ENCODE measurements around the gene AMBRA1. TPM values are rescaled to one million over a fixed set of nuclear protein-coding genes. Genes with fewer than 3 reads are reported as not detected.
A peak's percentile ranks its signal among the peaks of the same experiment; 100 is the strongest.

Gene AMBRA1
- total RNA-seq (10 to 100 TPM; 10.2 to 18.7 (median 12.4) TPM), polyA plus RNA-seq (1 to 10 TPM; 6.8 to 8.2 TPM)

GRCh38 chr11:46593550-46594373, at the start of gene AMBRA1:
Gene AMBRA1 (minus strand): TSS chr11:46594023. CDS start chr11:46548380, 45,643 bp downstream.
- peaks cover 0 to 34% (median 4%) of the 10 kb centered on the region in 3 donors for H3K4me1 ChIP-seq
- intact Hi-C loops (cut with DNase I): no loop called here
- H3K36me3 ChIP-seq: no peaks in the 10 kb centered on the region
- DNase-seq (peak; percentile 74 to 89 (median 82)), FAIRE-seq (no peak), ATAC-seq (peak; percentile 98 to 99 (median 98))
- peak within 1 kb of the TSS; percentile 12 to 71 (median 54) for H3K27ac ChIP-seq
- 1 to 2% methylated on average over 54 of the region's 54 CpGs for WGBS, 2 donors
- H3K4me3 ChIP-seq: peak within 1 kb of the TSS; percentile 72 to 89 (median 83)
- no peaks in the 10 kb centered on the region for H3K27me3 ChIP-seq
- no peak for TF ChIP-seq CTCF (IDR thresholded peaks at IDR 0.05)
- no peaks in the 10 kb centered on the region for H3K9me3 ChIP-seq

- H3K27me3 ChIP-seq: no peaks in the 10 kb centered on the region
- H3K36me3 ChIP-seq: peaks cover 0 to 23% (median 15%) of the 10 kb centered on the region in 3 donors
- intact Hi-C loops (cut with DNase I): no loop called here
- peaks cover 0 to 5% (median 0%) of the 10 kb centered on the region in 3 donors for H3K4me1 ChIP-seq
- ATAC-seq (no peak), DNase-seq (no peak), FAIRE-seq (no peak)
- H3K9me3 ChIP-seq: no peaks in the 10 kb centered on the region
- no peak for TF ChIP-seq CTCF (IDR thresholded peaks at IDR 0.05)
- no peak overlapping the region for H3K4me3 ChIP-seq
- H3K27ac ChIP-seq: no peak overlapping the region
- 95 to 99% methylated on average over 3 of the region's 3 CpGs for WGBS, 2 donors
Observed at GRCh38 chr11:46643531-46643930, 49.7 kb upstream of the AMBRA1 start.

- H3K4me1 ChIP-seq: peaks cover 0 to 5% (median 0%) of the 10 kb centered on the region in 3 donors
- intact Hi-C loops (cut with DNase I): no loop called here
- no peaks in the 10 kb centered on the region for H3K9me3 ChIP-seq
- no peak for TF ChIP-seq CTCF (IDR thresholded peaks at IDR 0.05)
- WGBS, 2 donors: 93% methylated on average over 8 of the region's 8 CpGs
- H3K36me3 ChIP-seq: peaks cover 0 to 23% (median 15%) of the 10 kb centered on the region in 3 donors
- no peaks in the 10 kb centered on the region for H3K27me3 ChIP-seq
- DNase-seq: no peak
- no peak for ATAC-seq
- H3K4me3 ChIP-seq: no peak overlapping the region
- no peak overlapping the region for H3K27ac ChIP-seq
- no peak for FAIRE-seq
Observed at GRCh38 chr11:46642627-46643335, 49.0 kb upstream of the AMBRA1 start.

GRCh38 chr11:46641639-46642038, 47.8 kb upstream of the AMBRA1 start:
- intact Hi-C loops (cut with DNase I): no loop called here
- no peaks in the 10 kb centered on the region for H3K9me3 ChIP-seq
- no peak overlapping the region for H3K27ac ChIP-seq
- 74 to 90% methylated on average over 3 of the region's 3 CpGs for WGBS, 2 donors
- DNase-seq (no peak), ATAC-seq (no peak), FAIRE-seq (no peak)
- peaks cover 0 to 5% (median 0%) of the 10 kb centered on the region in 3 donors for H3K4me1 ChIP-seq
- no peaks in the 10 kb centered on the region for H3K27me3 ChIP-seq
- H3K4me3 ChIP-seq: no peak overlapping the region
- peaks cover 0 to 13% (median 5%) of the 10 kb centered on the region in 3 donors for H3K36me3 ChIP-seq
- no peak for TF ChIP-seq CTCF (IDR thresholded peaks at IDR 0.05)

All from pancreas (tissue), 10 donors.